PFSK-1 (cell line): ENCODE measurements around the gene FGA. TPM values are rescaled to one million over a fixed set of nuclear protein-coding genes. Genes with fewer than 3 reads are reported as not detected.

ENCODE experiments used
- FOXP2 ChIP-seq: optimal IDR thresholded peaks from 2 replicates; pipeline ENCODE3; 2011; ENCODE audit warnings: borderline replicate concordance, control low read depth, inconsistent platforms; ENCODE audit not compliant: insufficient read depth; ENCODE audit errors: extremely low read length, extremely low read depth
- POLR2AphosphoS5 ChIP-seq: IDR thresholded peaks from 2 replicates; pipeline ENCODE4 v1.6.1; 2012; ENCODE audit warnings: low read depth, mild to moderate bottlenecking, control low read depth, low read length, moderate library complexity
- SIN3A ChIP-seq: IDR thresholded peaks from 2 replicates; pipeline ENCODE4 v1.6.1; 2012; ENCODE audit warnings: mild to moderate bottlenecking, low read length, moderate library complexity, borderline replicate concordance; ENCODE audit not compliant: insufficient read depth
- TAF1 ChIP-seq: IDR thresholded peaks from 2 replicates; pipeline ENCODE4 v1.6.1; 2012; ENCODE audit warnings: low read length, control low read depth, borderline replicate concordance; ENCODE audit not compliant: insufficient read depth
- polyA plus RNA-seq: library from polyadenylated mRNA; unstranded; fragments of >200 nt; gene quantifications from one replicate; pipeline ENCODE4 v1.2.1, GENCODE V29; 2012; ENCODE audit warnings: low read depth, missing spikeins; ENCODE audit not compliant: insufficient read length
- TF ChIP-seq, protein P1 (sequence below), 2 experiments: IDR thresholded peaks; 2 replicates each; pipeline versions ENCODE4 v1.6.1 to v1.8.0; 2011 to 2012; ENCODE audit warnings: low read depth in 2 of 2, low read length in 2 of 2, control low read depth in 1 of 2, inconsistent platforms in 1 of 2, mild to moderate bottlenecking in 1 of 2, moderate library complexity in 1 of 2; ENCODE audit not compliant: insufficient read depth in 1 of 2

The FGA gene
- polyA plus RNA-seq: not detected

GRCh38 chr4:154590329-154591006, at the start of gene FGA:
TSS of gene FGA (minus strand) at chr4:154590742. CDS start at chr4:154590687, 55 bp downstream.
- no peak for TF ChIP-seq FOXP2
- no peak for TF ChIP-seq SIN3A

DNA sequence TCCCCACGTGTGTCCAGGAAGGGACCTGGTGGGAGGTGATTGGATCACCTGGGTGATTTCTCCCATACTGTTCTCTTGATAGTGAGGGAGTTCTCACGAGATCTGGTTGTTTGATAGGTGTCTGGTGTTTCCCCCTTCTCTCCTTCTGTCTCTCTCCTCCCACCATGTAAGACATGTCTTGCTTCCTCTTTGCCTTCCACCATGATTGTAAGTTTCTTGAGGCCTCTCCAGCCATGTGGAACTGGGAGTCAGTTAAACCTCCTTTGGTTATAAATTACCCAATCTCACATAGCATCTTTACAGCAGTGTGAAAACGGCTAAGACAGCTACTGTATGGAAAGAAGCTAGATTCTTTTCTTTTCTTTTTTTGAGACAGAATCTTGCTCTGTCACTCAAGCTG, 43.5 kb upstream of the FGA start:
- TF ChIP-seq, protein P1, sequence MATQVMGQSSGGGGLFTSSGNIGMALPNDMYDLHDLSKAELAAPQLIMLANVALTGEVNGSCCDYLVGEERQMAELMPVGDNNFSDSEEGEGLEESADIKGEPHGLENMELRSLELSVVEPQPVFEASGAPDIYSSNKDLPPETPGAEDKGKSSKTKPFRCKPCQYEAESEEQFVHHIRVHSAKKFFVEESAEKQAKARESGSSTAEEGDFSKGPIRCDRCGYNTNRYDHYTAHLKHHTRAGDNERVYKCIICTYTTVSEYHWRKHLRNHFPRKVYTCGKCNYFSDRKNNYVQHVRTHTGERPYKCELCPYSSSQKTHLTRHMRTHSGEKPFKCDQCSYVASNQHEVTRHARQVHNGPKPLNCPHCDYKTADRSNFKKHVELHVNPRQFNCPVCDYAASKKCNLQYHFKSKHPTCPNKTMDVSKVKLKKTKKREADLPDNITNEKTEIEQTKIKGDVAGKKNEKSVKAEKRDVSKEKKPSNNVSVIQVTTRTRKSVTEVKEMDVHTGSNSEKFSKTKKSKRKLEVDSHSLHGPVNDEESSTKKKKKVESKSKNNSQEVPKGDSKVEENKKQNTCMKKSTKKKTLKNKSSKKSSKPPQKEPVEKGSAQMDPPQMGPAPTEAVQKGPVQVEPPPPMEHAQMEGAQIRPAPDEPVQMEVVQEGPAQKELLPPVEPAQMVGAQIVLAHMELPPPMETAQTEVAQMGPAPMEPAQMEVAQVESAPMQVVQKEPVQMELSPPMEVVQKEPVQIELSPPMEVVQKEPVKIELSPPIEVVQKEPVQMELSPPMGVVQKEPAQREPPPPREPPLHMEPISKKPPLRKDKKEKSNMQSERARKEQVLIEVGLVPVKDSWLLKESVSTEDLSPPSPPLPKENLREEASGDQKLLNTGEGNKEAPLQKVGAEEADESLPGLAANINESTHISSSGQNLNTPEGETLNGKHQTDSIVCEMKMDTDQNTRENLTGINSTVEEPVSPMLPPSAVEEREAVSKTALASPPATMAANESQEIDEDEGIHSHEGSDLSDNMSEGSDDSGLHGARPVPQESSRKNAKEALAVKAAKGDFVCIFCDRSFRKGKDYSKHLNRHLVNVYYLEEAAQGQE (IDR thresholded peaks at IDR 0.05; ENCODE audit: insufficient read depth in 1 of 2, low read depth in 2 of 2, low read length in 2 of 2): no peak
- no peak for TF ChIP-seq POLR2AphosphoS5
- no peak for TF ChIP-seq FOXP2
- no peak for TF ChIP-seq SIN3A
- no peak for TF ChIP-seq TAF1

GRCh38 chr4:154631828-154632227, 41.3 kb upstream of the FGA start:
- TF ChIP-seq POLR2AphosphoS5 (no peak), TAF1 (no peak), FOXP2 (no peak), SIN3A (no peak)
- TF ChIP-seq, protein P1 (IDR thresholded peaks at IDR 0.05; ENCODE audit: insufficient read depth in 1 of 2, low read depth in 2 of 2, low read length in 2 of 2): no peak

- no peak for TF ChIP-seq FOXP2
- TF ChIP-seq POLR2AphosphoS5: no peak
- no peak for TF ChIP-seq TAF1
- no peak for TF ChIP-seq SIN3A
- TF ChIP-seq, protein P1 (IDR thresholded peaks at IDR 0.05; ENCODE audit: insufficient read depth in 1 of 2, low read depth in 2 of 2, low read length in 2 of 2): no peak
Observed at GRCh38 chr4:154630324-154630723, 39.8 kb upstream of the FGA start.

- TF ChIP-seq, protein P1 (IDR thresholded peaks at IDR 0.05; ENCODE audit: insufficient read depth in 1 of 2, low read depth in 2 of 2, low read length in 2 of 2): no peak
- TF ChIP-seq FOXP2 (no peak), POLR2AphosphoS5 (no peak), TAF1 (no peak), SIN3A (no peak)
Observed at GRCh38 chr4:154626793-154627484, 36.4 kb upstream of the FGA start.
